Mesendoderm (in vitro differentiated cells): ENCODE data around the gene MCM3.

Experiments used
- DNase-seq: peaks from one replicate; pipeline ENCODE4 v3.0.0; 2013
- H2AK5ac ChIP-seq: 2 replicates; pipeline ENCODE4 v1.6.1; 2013; ENCODE audit warnings: low read length, inconsistent platforms
- H2BK120ac ChIP-seq: 2 replicates; pipeline ENCODE4 v1.6.1; 2013; ENCODE audit warnings: low read depth, mild to moderate bottlenecking, low read length, moderate library complexity, mixed read lengths
- H2BK15ac ChIP-seq: replicated peaks from 2 replicates; pipeline ENCODE4 v1.6.1; 2013; ENCODE audit warnings: low read depth, mild to moderate bottlenecking, moderate library complexity
- H2BK5ac ChIP-seq: 2 replicates; pipeline ENCODE4 v1.6.1; 2013; ENCODE audit warnings: low read length, inconsistent platforms
- H3K18ac ChIP-seq: 2 replicates; pipeline ENCODE4 v1.6.1; 2013; ENCODE audit warnings: mild to moderate bottlenecking, low read length, mixed read lengths
- H3K23ac ChIP-seq: one replicate; pipeline ENCODE4 v1.6.1; 2013; ENCODE audit warnings: low read length
- H3K27ac ChIP-seq: 2 replicates; pipeline ENCODE4 v1.5.1; 2013; ENCODE audit warnings: low read depth, mild to moderate bottlenecking, inconsistent platforms, low read length, moderate library complexity
- H3K27me3 ChIP-seq: 2 replicates; pipeline ENCODE4 v1.6.1; 2013; ENCODE audit warnings: low read length, control low read depth, mild to moderate bottlenecking, inconsistent platforms; ENCODE audit not compliant: insufficient read depth, poor library complexity
- H3K36me3 ChIP-seq: 2 replicates; pipeline ENCODE4 v1.6.1; 2013; ENCODE audit warnings: low read length, inconsistent platforms; ENCODE audit not compliant: control insufficient read depth, insufficient read depth
- H3K4ac ChIP-seq: one replicate; pipeline ENCODE4 v1.6.1; 2013; ENCODE audit warnings: low read depth, mild to moderate bottlenecking, low read length, moderate library complexity
- H3K4me1 ChIP-seq: 2 replicates; pipeline ENCODE4 v1.6.1; 2013; ENCODE audit warnings: low read depth, low read length, inconsistent platforms; ENCODE audit not compliant: control insufficient read depth
- H3K4me2 ChIP-seq: 2 replicates; pipeline ENCODE4 v1.6.1; 2013; ENCODE audit warnings: low read length
- H3K4me3 ChIP-seq: 2 replicates; pipeline ENCODE4 v1.5.1; 2013; ENCODE audit warnings: mild to moderate bottlenecking, low read length
- H3K56ac ChIP-seq: one replicate; pipeline ENCODE4 v1.6.1; 2013; ENCODE audit warnings: low read length
- H3K79me1 ChIP-seq: 2 replicates; pipeline ENCODE4 v1.6.1; 2013; ENCODE audit warnings: low read length, inconsistent platforms
- H3K79me2 ChIP-seq: 2 replicates; pipeline ENCODE4 v1.6.1; 2013; ENCODE audit warnings: mild to moderate bottlenecking, low read length; ENCODE audit not compliant: control insufficient read depth, insufficient read depth
- H3K9ac ChIP-seq: 2 replicates; pipeline ENCODE4 v1.6.1; 2013; ENCODE audit warnings: low read length, inconsistent platforms
- H4K5ac ChIP-seq: one replicate; pipeline ENCODE4 v1.6.1; 2013; ENCODE audit warnings: low read length
- H4K8ac ChIP-seq: one replicate; pipeline ENCODE4 v1.6.1; 2013; ENCODE audit warnings: low read depth, mild to moderate bottlenecking, control low read depth, low read length, moderate library complexity
- WGBS: extraction: QIAGEN DNeasy Blood & Tissue Kit; methylation state at CpG from one replicate; pipeline ENCODE4 v1.1.7; 2013; ENCODE audit warnings: low lambda C conversion rate, missing lambda C conversion rate; ENCODE audit not compliant: insufficient coverage; ENCODE audit errors: extremely low coverage; 5-methylcytosine and 5-hydroxymethylcytosine counted together

MCM3 gene

GRCh38 chr6:52276130-52276529 is 8.4 kb downstream of the MCM3 start:
- H3K79me1 ChIP-seq: peaks cover 16% of the 10 kb centered on the region
- H3K4ac ChIP-seq: no peak overlapping the region
- no peak overlapping the region for H3K4me3 ChIP-seq
- H3K4me2 ChIP-seq: no peak overlapping the region
- no CpG with 5 or more reads among the region's 10 CpGs for WGBS
- no peak overlapping the region for H3K18ac ChIP-seq
- no peak overlapping the region for H3K9ac ChIP-seq
- no peak overlapping the region for H2AK5ac ChIP-seq
- no peaks in the 10 kb centered on the region for H3K4me1 ChIP-seq
- no peak overlapping the region for H2BK120ac ChIP-seq
- no peak overlapping the region for H2BK15ac ChIP-seq
- no peak overlapping the region for H3K56ac ChIP-seq
- H3K27ac ChIP-seq: no peak overlapping the region
- H3K36me3 ChIP-seq: peaks cover 27% of the 10 kb centered on the region
- H3K27me3 ChIP-seq: no peaks in the 10 kb centered on the region
- H4K5ac ChIP-seq: no peak overlapping the region
- no peak overlapping the region for H3K23ac ChIP-seq
- peaks cover 5% of the 10 kb centered on the region for H3K79me2 ChIP-seq
- DNase-seq: no peak
- H2BK5ac ChIP-seq: no peak overlapping the region
- H4K8ac ChIP-seq: no peak overlapping the region

GRCh38 chr6:52271852-52272460 is 12.6 kb downstream of the MCM3 start:
- H3K18ac ChIP-seq: no peak overlapping the region
- H3K23ac ChIP-seq: no peak overlapping the region
- no peaks in the 10 kb centered on the region for H3K4me1 ChIP-seq
- H4K8ac ChIP-seq: no peak overlapping the region
- peaks cover 9% of the 10 kb centered on the region for H3K79me1 ChIP-seq
- H3K4me2 ChIP-seq: no peak overlapping the region
- H3K9ac ChIP-seq: no peak overlapping the region
- no peak overlapping the region for H3K27ac ChIP-seq
- WGBS: no CpG with 5 or more reads among the region's 9 CpGs
- peaks cover under 1% of the 10 kb centered on the region for H3K79me2 ChIP-seq
- DNase-seq: no peak
- H3K36me3 ChIP-seq: peaks cover 36% of the 10 kb centered on the region
- H4K5ac ChIP-seq: no peak overlapping the region
- no peak overlapping the region for H2BK5ac ChIP-seq
- H3K4ac ChIP-seq: no peak overlapping the region
- no peak overlapping the region for H3K4me3 ChIP-seq
- H3K27me3 ChIP-seq: no peaks in the 10 kb centered on the region
- H2BK120ac ChIP-seq: no peak overlapping the region
- H2BK15ac ChIP-seq: no peak overlapping the region
- H2AK5ac ChIP-seq: no peak overlapping the region
- no peak overlapping the region for H3K56ac ChIP-seq

- Histone ChIP-seq H4K5ac (no peak overlapping the region), H3K4ac (no peak overlapping the region), H2BK5ac (no peak overlapping the region), H3K18ac (no peak overlapping the region), H3K36me3 (peaks cover 26% of the 10 kb centered on the region), H3K4me1 (no peaks in the 10 kb centered on the region), H3K9ac (no peak overlapping the region), H3K56ac (no peak overlapping the region), H3K79me1 (no peaks in the 10 kb centered on the region), H3K27ac (no peak overlapping the region), H2AK5ac (no peak overlapping the region), H2BK15ac (no peak overlapping the region), H3K23ac (no peak overlapping the region), H3K4me2 (no peak overlapping the region), H3K4me3 (no peak overlapping the region), H4K8ac (no peak overlapping the region), H2BK120ac (no peak overlapping the region), H3K27me3 (no peaks in the 10 kb centered on the region), H3K79me2 (no peaks in the 10 kb centered on the region)
- whole genome bisulfite sequencing: no CpG with 5 or more reads among the region's 11 CpGs
- DNase-seq: peak; percentile 67
Observed at GRCh38 chr6:52263709-52264540, 20.6 kb downstream of the MCM3 start.

GRCh38 chr6:52262620-52263344 is 21.8 kb downstream of the MCM3 start:
- Histone ChIP-seq H2BK120ac (no peak overlapping the region), H4K8ac (no peak overlapping the region), H3K36me3 (peaks cover 17% of the 10 kb centered on the region), H3K4me2 (no peak overlapping the region), H4K5ac (no peak overlapping the region), H3K27me3 (no peaks in the 10 kb centered on the region), H3K27ac (no peak overlapping the region), H3K4me3 (no peak overlapping the region), H2AK5ac (no peak overlapping the region), H3K4ac (no peak overlapping the region), H3K9ac (no peak overlapping the region), H3K18ac (no peak overlapping the region), H2BK5ac (no peak overlapping the region), H3K56ac (no peak overlapping the region), H3K4me1 (no peaks in the 10 kb centered on the region), H3K23ac (no peak overlapping the region), H3K79me2 (no peaks in the 10 kb centered on the region), H2BK15ac (no peak overlapping the region), H3K79me1 (no peaks in the 10 kb centered on the region)
- no peak for DNase-seq
- WGBS: no CpG with 5 or more reads among the region's 9 CpGs

- Histone ChIP-seq H3K79me1 (no peaks in the 10 kb centered on the region), H3K79me2 (no peaks in the 10 kb centered on the region), H4K5ac (no peak overlapping the region), H2AK5ac (no peak overlapping the region), H3K27ac (no peak overlapping the region), H3K9ac (no peak overlapping the region), H4K8ac (no peak overlapping the region), H3K23ac (no peak overlapping the region), H3K4me3 (no peak overlapping the region), H3K56ac (no peak overlapping the region), H3K4me2 (no peak overlapping the region), H3K27me3 (no peaks in the 10 kb centered on the region), H3K36me3 (peaks cover 11% of the 10 kb centered on the region), H3K4ac (no peak overlapping the region), H3K4me1 (no peaks in the 10 kb centered on the region), H2BK120ac (no peak overlapping the region), H3K18ac (no peak overlapping the region), H2BK15ac (no peak overlapping the region), H2BK5ac (no peak overlapping the region)
- no CpG with 5 or more reads among the region's 6 CpGs for WGBS
- no peak for DNase-seq
Observed at GRCh38 chr6:52261229-52261628, 23.3 kb downstream of the MCM3 start.
